ENCODE results near the gene DLAT.

DNA sequence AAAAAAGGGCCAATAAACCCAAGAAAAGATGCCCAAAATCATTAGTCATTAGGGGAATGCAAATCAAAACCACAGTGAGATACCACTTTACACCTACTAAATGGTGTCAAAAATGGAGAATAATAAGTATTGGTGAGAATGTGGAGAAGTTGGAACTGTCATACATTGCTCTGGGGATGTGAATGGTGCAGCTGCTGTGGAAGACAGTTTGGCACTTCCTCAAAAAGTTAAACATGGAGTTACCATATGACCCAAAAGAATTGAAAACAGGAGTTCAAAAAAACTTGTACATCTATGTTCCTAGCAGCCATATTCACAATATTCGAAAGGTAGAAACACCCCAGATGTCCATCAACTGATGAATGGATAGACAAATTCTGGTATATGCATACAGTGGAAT lies 24.5 kb upstream of the DLAT start:
- TF ChIP-seq, protein P1, sequence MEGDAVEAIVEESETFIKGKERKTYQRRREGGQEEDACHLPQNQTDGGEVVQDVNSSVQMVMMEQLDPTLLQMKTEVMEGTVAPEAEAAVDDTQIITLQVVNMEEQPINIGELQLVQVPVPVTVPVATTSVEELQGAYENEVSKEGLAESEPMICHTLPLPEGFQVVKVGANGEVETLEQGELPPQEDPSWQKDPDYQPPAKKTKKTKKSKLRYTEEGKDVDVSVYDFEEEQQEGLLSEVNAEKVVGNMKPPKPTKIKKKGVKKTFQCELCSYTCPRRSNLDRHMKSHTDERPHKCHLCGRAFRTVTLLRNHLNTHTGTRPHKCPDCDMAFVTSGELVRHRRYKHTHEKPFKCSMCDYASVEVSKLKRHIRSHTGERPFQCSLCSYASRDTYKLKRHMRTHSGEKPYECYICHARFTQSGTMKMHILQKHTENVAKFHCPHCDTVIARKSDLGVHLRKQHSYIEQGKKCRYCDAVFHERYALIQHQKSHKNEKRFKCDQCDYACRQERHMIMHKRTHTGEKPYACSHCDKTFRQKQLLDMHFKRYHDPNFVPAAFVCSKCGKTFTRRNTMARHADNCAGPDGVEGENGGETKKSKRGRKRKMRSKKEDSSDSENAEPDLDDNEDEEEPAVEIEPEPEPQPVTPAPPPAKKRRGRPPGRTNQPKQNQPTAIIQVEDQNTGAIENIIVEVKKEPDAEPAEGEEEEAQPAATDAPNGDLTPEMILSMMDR (IDR thresholded peaks at IDR 0.05): no peak
- no peak for TF ChIP-seq POLR2A (IDR thresholded peaks at IDR 0.05)
